K562 (cell line): ENCODE data around the gene ME3.

Experiments used
- GATAD2A ChIP-seq: fragments of 450-650 bp; IDR thresholded peaks from 2 replicates; pipeline ENCODE4 v1.6.1; 2017
- MXD1 ChIP-seq: fragments of 250-450 bp; sonication (Bioruptor Pico); IDR thresholded peaks from 2 replicates; pipeline ENCODE4 v1.8.0; 2021; ENCODE audit warnings: borderline replicate concordance, mild to moderate bottlenecking, moderate library complexity; ENCODE audit not compliant: poor library complexity, severe bottlenecking
- MYNN ChIP-seq, 2 experiments: sonication (generic); formaldehyde crosslinking in 1 of 2; IDR thresholded peaks; 2 replicates each; pipeline versions ENCODE4 v1.5.0 to v1.6.1; 2016 to 2020; ENCODE audit warnings: antibody characterized with exemption in 1 of 2, missing genetic modification reagents in 1 of 2
- RFX5 ChIP-seq: IDR thresholded peaks from 2 replicates; pipeline ENCODE4 v1.6.1; 2011; ENCODE audit warnings: low read depth, mild to moderate bottlenecking, improper control_type of control experiment, low read length
- SRSF1 ChIP-seq: fragments of 200-400 bp; formaldehyde crosslinking; IDR thresholded peaks from 2 replicates; pipeline ENCODE4 v1.6.1; 2017; ENCODE audit warnings: mild to moderate bottlenecking, low read depth, low read length, moderate library complexity
- TF ChIP-seq, protein P1 (sequence below), 3 experiments: IDR thresholded peaks in 2 of 3; conservative IDR thresholded peaks in 1 of 3; 2 replicates each; pipeline ENCODE4 v1.5.1; 2011 to 2012; ENCODE audit warnings: low read length in 3 of 3, mild to moderate bottlenecking in 3 of 3, control low read depth in 2 of 3, improper control_type of control experiment in 1 of 3, inconsistent platforms in 1 of 3, low read depth in 1 of 3, mixed read lengths in 1 of 3, moderate library complexity in 1 of 3; ENCODE audit not compliant: insufficient read depth in 2 of 3
- TF ChIP-seq, protein P2 (sequence below): sonication (generic); formaldehyde crosslinking; IDR thresholded peaks from 2 replicates; pipeline ENCODE4 v1.9.0; 2022; ENCODE audit warnings: mild to moderate bottlenecking, missing genetic modification reagents

- TF ChIP-seq RFX5 (no peak), MXD1 (CRISPR knock-in tag) (no peak), SRSF1 (no peak), GATAD2A (no peak), MYNN (IDR thresholded peaks at IDR 0.05) (no peak), MYNN (CRISPR knock-in tag; IDR thresholded peaks at IDR 0.05) (no peak)
- TF ChIP-seq, protein P1, sequence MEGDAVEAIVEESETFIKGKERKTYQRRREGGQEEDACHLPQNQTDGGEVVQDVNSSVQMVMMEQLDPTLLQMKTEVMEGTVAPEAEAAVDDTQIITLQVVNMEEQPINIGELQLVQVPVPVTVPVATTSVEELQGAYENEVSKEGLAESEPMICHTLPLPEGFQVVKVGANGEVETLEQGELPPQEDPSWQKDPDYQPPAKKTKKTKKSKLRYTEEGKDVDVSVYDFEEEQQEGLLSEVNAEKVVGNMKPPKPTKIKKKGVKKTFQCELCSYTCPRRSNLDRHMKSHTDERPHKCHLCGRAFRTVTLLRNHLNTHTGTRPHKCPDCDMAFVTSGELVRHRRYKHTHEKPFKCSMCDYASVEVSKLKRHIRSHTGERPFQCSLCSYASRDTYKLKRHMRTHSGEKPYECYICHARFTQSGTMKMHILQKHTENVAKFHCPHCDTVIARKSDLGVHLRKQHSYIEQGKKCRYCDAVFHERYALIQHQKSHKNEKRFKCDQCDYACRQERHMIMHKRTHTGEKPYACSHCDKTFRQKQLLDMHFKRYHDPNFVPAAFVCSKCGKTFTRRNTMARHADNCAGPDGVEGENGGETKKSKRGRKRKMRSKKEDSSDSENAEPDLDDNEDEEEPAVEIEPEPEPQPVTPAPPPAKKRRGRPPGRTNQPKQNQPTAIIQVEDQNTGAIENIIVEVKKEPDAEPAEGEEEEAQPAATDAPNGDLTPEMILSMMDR (IDR thresholded peaks at IDR 0.05 in 2 of 3, conservative IDR thresholded peaks at IDR 0.05 in 1 of 3; ENCODE audit: insufficient read depth in 2 of 3, low read depth in 1 of 3, low read length in 3 of 3) = no peak
- TF ChIP-seq, protein P2, sequence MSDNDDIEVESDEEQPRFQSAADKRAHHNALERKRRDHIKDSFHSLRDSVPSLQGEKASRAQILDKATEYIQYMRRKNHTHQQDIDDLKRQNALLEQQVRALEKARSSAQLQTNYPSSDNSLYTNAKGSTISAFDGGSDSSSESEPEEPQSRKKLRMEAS (CRISPR knock-in tag) = no peak
These were observed 106.6 kb downstream of the ME3 start for GRCh38 chr11:86565801-86566312.
